Measurements from ENCODE around the gene ANKS1A. TPM values are rescaled to one million over a fixed set of nuclear protein-coding genes. Genes with fewer than 3 reads are reported as not detected.

ANKS1A gene
- total and polyA plus RNA-seq, 2 of the 4 experiments (the other 2 are of a cell fraction), result 7.2 to 7.5 TPM

- no peak overlapping the region for H4K91ac ChIP-seq (ENCODE audit: insufficient read depth, low read depth, low read length)
- WGBS, 2 experiments (ENCODE audit: extremely low coverage in 2 of 2, insufficient read length in 1 of 2), result 100% methylated on average over 2 of the region's 11 CpGs; no CpG with 5 or more reads in 1 of the 2 experiments
- H3K4ac ChIP-seq (ENCODE audit: low read depth, low read length), result no peak overlapping the region
- no peak overlapping the region for H3K14ac ChIP-seq (replicated peaks; ENCODE audit: low read depth, low read length)
- H4K5ac ChIP-seq (ENCODE audit: low read depth, low read length), result no peak overlapping the region
- no peaks in the 10 kb centered on the region for H3K79me1 ChIP-seq (ENCODE audit: low read depth in 1 of 2, low read length in 2 of 2)
- H3K23ac ChIP-seq (ENCODE audit: low read depth, low read length), result no peak overlapping the region
- intact Hi-C loops (cut with micrococcal nuclease), result no loop called here
- H3K9me1 ChIP-seq (ENCODE audit: insufficient read depth, low read length), result no peaks in the 10 kb centered on the region
- no peak overlapping the region for H3K18ac ChIP-seq (ENCODE audit: low read depth, low read length)
- H3K4me3 ChIP-seq (ENCODE audit: insufficient read depth, low read depth, low read length), result no peak overlapping the region
- H3K56ac ChIP-seq (ENCODE audit: extremely low read depth, insufficient read depth, low read length), result no peak overlapping the region
- H2BK120ac ChIP-seq (ENCODE audit: low read depth, low read length), result no peak overlapping the region
- CTCF ChIA-PET, result interaction anchor here (0.7 kb wide), 1 partner anchor 13 kb away, joined by 3 read pairs; no protein-coding TSS in a partner anchor
- no peak overlapping the region for H2BK20ac ChIP-seq (ENCODE audit: low read depth, low read length)
- no peak for ATAC-seq (ENCODE audit: low read depth)
- dilution Hi-C loops (cut with HindIII; ENCODE audit: low sequenced_read_pairs, unreplicated experiment), result no loop called here
- no peak overlapping the region for H2AK9ac ChIP-seq (replicated peaks; ENCODE audit: low read depth, low read length, poor library complexity)
- H2AK5ac ChIP-seq (ENCODE audit: low read depth, low read length), result no peak overlapping the region
- no peak overlapping the region for H3K9ac ChIP-seq (ENCODE audit: low read depth, low read length)
- POLR2A ChIA-PET (ENCODE audit: unreplicated experiment), result no interaction called here
- H3K36me3 ChIP-seq (ENCODE audit: control insufficient read depth, insufficient read depth, low read length), result peaks cover 28% of the 10 kb centered on the region; the same call in 1 of the 2 replicates
- in situ Hi-C loops (cut with MboI; ENCODE audit: low sequenced_read_pairs), result no loop called here
- H2AFZ ChIP-seq (replicated peaks; ENCODE audit: low read length, poor library complexity), result no peak overlapping the region
- no peaks in the 10 kb centered on the region for H3K4me1 ChIP-seq (ENCODE audit: control insufficient read depth, insufficient read depth, low read length)
- H3K27me3 ChIP-seq (ENCODE audit: control insufficient read depth, insufficient read depth, low read length), result no peaks in the 10 kb centered on the region
- H3K27ac ChIP-seq (ENCODE audit: insufficient read depth, low read length), result no peak overlapping the region
- H2BK5ac ChIP-seq (ENCODE audit: low read depth, low read length, poor library complexity, severe bottlenecking), result no peak overlapping the region
- BruUV-seq (replicated peaks), result no TSS peak
- H3K9me3 ChIP-seq (ENCODE audit: control insufficient read depth, insufficient read depth, low read length), result no peaks in the 10 kb centered on the region
- no peak overlapping the region for H4K8ac ChIP-seq (ENCODE audit: low read depth in 2 of 2, low read length in 2 of 2)
- no peaks in the 10 kb centered on the region for H4K20me1 ChIP-seq (ENCODE audit: insufficient read depth, low read length)
- DNase-seq, result no peak
- no peak overlapping the region for H3K4me2 ChIP-seq (ENCODE audit: low read depth, low read length)
- H2BK15ac ChIP-seq (ENCODE audit: low read depth, low read length), result no peak overlapping the region
- TF ChIP-seq FOS (IDR thresholded peaks at IDR 0.05; ENCODE audit: low read depth, low read length) (no peak), MAZ (IDR thresholded peaks at IDR 0.05; ENCODE audit: borderline replicate concordance, low read depth, low read length) (no peak), RFX5 (IDR thresholded peaks at IDR 0.05; ENCODE audit: low read depth, low read length) (no peak), RAD21 (IDR thresholded peaks at IDR 0.05; ENCODE audit: low read length) (no peak), USF2 (IDR thresholded peaks at IDR 0.05; ENCODE audit: low read depth, low read length) (no peak), SMC3 (IDR thresholded peaks at IDR 0.05; ENCODE audit: low read depth, low read length) (no peak), CHD1 (IDR thresholded peaks at IDR 0.05; ENCODE audit: low read depth, low read length) (no peak), RCOR1 (IDR thresholded peaks at IDR 0.05; ENCODE audit: insufficient replicate concordance, low read length) (no peak), CEBPB (IDR thresholded peaks at IDR 0.05; ENCODE audit: low read depth, low read length) (no peak), POLR2A (IDR thresholded peaks at IDR 0.05; ENCODE audit: low read depth, low read length) (no peak), MXI1 (IDR thresholded peaks at IDR 0.05; ENCODE audit: borderline replicate concordance, low read depth, low read length) (no peak), BHLHE40 (IDR thresholded peaks at IDR 0.05; ENCODE audit: low read depth, low read length) (no peak), MAFK (IDR thresholded peaks at IDR 0.05; ENCODE audit: low read depth, low read length) (no peak), NFE2L2 (IDR thresholded peaks at IDR 0.05; ENCODE audit: low read depth, low read length) (no peak)
- TF ChIP-seq, protein P1, sequence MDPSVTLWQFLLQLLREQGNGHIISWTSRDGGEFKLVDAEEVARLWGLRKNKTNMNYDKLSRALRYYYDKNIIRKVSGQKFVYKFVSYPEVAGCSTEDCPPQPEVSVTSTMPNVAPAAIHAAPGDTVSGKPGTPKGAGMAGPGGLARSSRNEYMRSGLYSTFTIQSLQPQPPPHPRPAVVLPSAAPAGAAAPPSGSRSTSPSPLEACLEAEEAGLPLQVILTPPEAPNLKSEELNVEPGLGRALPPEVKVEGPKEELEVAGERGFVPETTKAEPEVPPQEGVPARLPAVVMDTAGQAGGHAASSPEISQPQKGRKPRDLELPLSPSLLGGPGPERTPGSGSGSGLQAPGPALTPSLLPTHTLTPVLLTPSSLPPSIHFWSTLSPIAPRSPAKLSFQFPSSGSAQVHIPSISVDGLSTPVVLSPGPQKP (IDR thresholded peaks at IDR 0.05; ENCODE audit: borderline replicate concordance, low read depth, low read length), result no peak
- TF ChIP-seq, protein P2, sequence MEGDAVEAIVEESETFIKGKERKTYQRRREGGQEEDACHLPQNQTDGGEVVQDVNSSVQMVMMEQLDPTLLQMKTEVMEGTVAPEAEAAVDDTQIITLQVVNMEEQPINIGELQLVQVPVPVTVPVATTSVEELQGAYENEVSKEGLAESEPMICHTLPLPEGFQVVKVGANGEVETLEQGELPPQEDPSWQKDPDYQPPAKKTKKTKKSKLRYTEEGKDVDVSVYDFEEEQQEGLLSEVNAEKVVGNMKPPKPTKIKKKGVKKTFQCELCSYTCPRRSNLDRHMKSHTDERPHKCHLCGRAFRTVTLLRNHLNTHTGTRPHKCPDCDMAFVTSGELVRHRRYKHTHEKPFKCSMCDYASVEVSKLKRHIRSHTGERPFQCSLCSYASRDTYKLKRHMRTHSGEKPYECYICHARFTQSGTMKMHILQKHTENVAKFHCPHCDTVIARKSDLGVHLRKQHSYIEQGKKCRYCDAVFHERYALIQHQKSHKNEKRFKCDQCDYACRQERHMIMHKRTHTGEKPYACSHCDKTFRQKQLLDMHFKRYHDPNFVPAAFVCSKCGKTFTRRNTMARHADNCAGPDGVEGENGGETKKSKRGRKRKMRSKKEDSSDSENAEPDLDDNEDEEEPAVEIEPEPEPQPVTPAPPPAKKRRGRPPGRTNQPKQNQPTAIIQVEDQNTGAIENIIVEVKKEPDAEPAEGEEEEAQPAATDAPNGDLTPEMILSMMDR (conservative IDR thresholded peaks at IDR 0.05; ENCODE audit: low read depth, low read length), result no peak
These were observed 189.8 kb downstream of the ANKS1A start for GRCh38 chr6:35078896-35079295.

All from IMR-90 (cell line).